Measurements from ENCODE around the gene GADD45GIP1. TPM values are rescaled to one million over a fixed set of nuclear protein-coding genes. Genes with fewer than 3 reads are reported as not detected.
A peak's percentile ranks its signal among the peaks of the same experiment; 100 is the strongest.

Gene GADD45GIP1
- total RNA-seq, 2 donors from 2014 or later = 15.9 to 32.3 TPM

- Mint-ChIP-seq H3K36me3 (no peaks in the 10 kb centered on the region), H3K27ac (peak overlapping the region; percentile 83 to 89), H3K27me3 (no peaks in the 10 kb centered on the region), H3K4me3 (peak overlapping the region; percentile 54), H3K4me1 (ENCODE audit: low read depth in 2 of 2) (peaks cover 27 to 30% of the 10 kb centered on the region in 2 donors), H3K9me3 (no peaks in the 10 kb centered on the region)
- DNase-seq (ENCODE audit: low spot score) (peak; percentile 78), ATAC-seq (peak; percentile 75 to 81)
These were observed 43.0 kb downstream of the GADD45GIP1 start for GRCh38 chr19:12913851-12914690.

- peaks cover 24 to 27% of the 10 kb centered on the region in 2 donors for H3K4me1 Mint-ChIP-seq (ENCODE audit: low read depth in 2 of 2)
- H3K27me3 Mint-ChIP-seq = no peaks in the 10 kb centered on the region
- H3K9me3 Mint-ChIP-seq = no peaks in the 10 kb centered on the region
- DNase-seq (ENCODE audit: low spot score) (no peak), ATAC-seq (no peak)
- H3K4me3 Mint-ChIP-seq = peak overlapping the region; percentile 54
- peak overlapping the region; percentile 83 to 89 for H3K27ac Mint-ChIP-seq
- no peaks in the 10 kb centered on the region for H3K36me3 Mint-ChIP-seq
These were observed 43.9 kb downstream of the GADD45GIP1 start for GRCh38 chr19:12913011-12913561.

- Mint-ChIP-seq H3K27ac (no peak overlapping the region), H3K36me3 (no peaks in the 10 kb centered on the region), H3K4me1 (ENCODE audit: low read depth in 2 of 2) (peaks cover 24 to 27% of the 10 kb centered on the region in 2 donors), H3K4me3 (no peak overlapping the region), H3K27me3 (no peaks in the 10 kb centered on the region), H3K9me3 (no peaks in the 10 kb centered on the region)
- ATAC-seq = no peak
- no peak for DNase-seq (ENCODE audit: low spot score)
These were observed 44.5 kb downstream of the GADD45GIP1 start for GRCh38 chr19:12912571-12912970.

- H3K27ac Mint-ChIP-seq = no peak overlapping the region
These were observed 49.9 kb downstream of the GADD45GIP1 start for GRCh38 chr19:12907166-12907565.

More at GRCh38 chr19:12907166-12907565, 49.9 kb downstream of the GADD45GIP1 start:
- ATAC-seq (no peak), DNase-seq (ENCODE audit: low spot score) (no peak)
- H3K4me3 Mint-ChIP-seq = no peak overlapping the region
- H3K36me3 Mint-ChIP-seq = no peaks in the 10 kb centered on the region
- no peaks in the 10 kb centered on the region for H3K9me3 Mint-ChIP-seq
- peaks cover 4 to 7% of the 10 kb centered on the region in 2 donors for H3K4me1 Mint-ChIP-seq (ENCODE audit: low read depth in 2 of 2)
- no peaks in the 10 kb centered on the region for H3K27me3 Mint-ChIP-seq

Other genes starting within 250 kb of the GADD45GIP1 start
- 100 to 1,000 TPM in 1 of 2 donors, 10 to 100 TPM in 1; 76.9 to 229 TPM for gene TNPO2, start 233.3 kb downstream of the GADD45GIP1 start, total RNA-seq
- 100 to 1,000 TPM; 154 to 196 TPM for gene TRIR, start 222.5 kb downstream of the GADD45GIP1 start, total RNA-seq
- 10 to 100 TPM; 48.9 to 70.8 TPM for gene GET3, start 219.7 kb downstream of the GADD45GIP1 start, total RNA-seq
- not detected for gene BEST2, start 205.4 kb downstream of the GADD45GIP1 start, total RNA-seq
- gene HOOK2, start 181.7 kb downstream of the GADD45GIP1 start, total RNA-seq = 10 to 100 TPM; 19.5 to 20.7 TPM
- gene JUNB, start 165.7 kb downstream of the GADD45GIP1 start, total RNA-seq = 100 to 1,000 TPM; 252 to 329 TPM
- 100 to 1,000 TPM; 150 to 226 TPM for gene PRDX2, start 155.4 kb downstream of the GADD45GIP1 start, total RNA-seq
- 10 to 100 TPM in 1 of 2 donors, 1 to 10 TPM in 1; 8.7 to 19.5 TPM for gene THSD8, start 155.2 kb downstream of the GADD45GIP1 start, total RNA-seq
- gene RNASEH2A, start 150.6 kb downstream of the GADD45GIP1 start, total RNA-seq = 10 to 100 TPM; 20.8 to 63.5 TPM
- not detected for gene RTBDN, start 122.6 kb downstream of the GADD45GIP1 start, total RNA-seq
- gene MAST1, start 118.7 kb downstream of the GADD45GIP1 start, total RNA-seq = under 1 TPM in 1 of 2 donors, not detected in 1; 0.31 TPM
- gene DNASE2, start 75.8 kb downstream of the GADD45GIP1 start, total RNA-seq = 10 to 100 TPM; 30.3 to 32.7 TPM
- gene KLF1, start 70.0 kb downstream of the GADD45GIP1 start, total RNA-seq = under 1 TPM; 0.52 to 0.89 TPM
- 10 to 100 TPM; 41.5 to 77.2 TPM for gene GCDH, start 66.1 kb downstream of the GADD45GIP1 start, total RNA-seq
- 1 to 10 TPM in 1 of 2 donors, under 1 TPM in 1; 0.78 to 1.1 TPM for gene SYCE2, start 37.9 kb downstream of the GADD45GIP1 start, total RNA-seq
- 100 to 1,000 TPM; 130 to 196 TPM for gene FARSA, start 23.5 kb downstream of the GADD45GIP1 start, total RNA-seq
- gene CALR, start 18.6 kb downstream of the GADD45GIP1 start, total RNA-seq = 1,000 to 10,000 TPM; 1,328 to 1,513 TPM
- 100 to 1,000 TPM; 112 to 148 TPM for gene RAD23A, start 11.4 kb downstream of the GADD45GIP1 start, total RNA-seq
- not detected for gene DAND5, start 12.4 kb upstream of the GADD45GIP1 start, total RNA-seq
- under 1 TPM; 0.31 to 0.89 TPM for gene NFIX, start 38.3 kb upstream of the GADD45GIP1 start, total RNA-seq
- 1 to 10 TPM in 1 of 2 donors, under 1 TPM in 1; 0.86 to 1.4 TPM for gene LYL1, start 145.6 kb upstream of the GADD45GIP1 start, total RNA-seq
- 100 to 1,000 TPM in 1 of 2 donors, 10 to 100 TPM in 1; 54.6 to 120 TPM for gene TRMT1, start 159.5 kb upstream of the GADD45GIP1 start, total RNA-seq
- 100 to 1,000 TPM; 129 to 138 TPM for gene NACC1, start 161.0 kb upstream of the GADD45GIP1 start, total RNA-seq
- gene STX10, start 193.2 kb upstream of the GADD45GIP1 start, total RNA-seq = 10 to 100 TPM; 48.1 to 62.5 TPM
- 100 to 1,000 TPM; 106 to 117 TPM for gene IER2, start 193.2 kb upstream of the GADD45GIP1 start, total RNA-seq

Measured in natural killer cell treated with Interleukin-12 subunit alpha and Interleukin-12 subunit beta and Interleukin-15 and Interleukin-18, amount 100 ng/mL, for 72 hours (primary cell).